DOHH2 (cell line): ENCODE results near the gene TADA1.

Experiments used
- EZH2phosphoT487 ChIP-seq: fragments of 200-600 bp; sonication (generic); IDR thresholded peaks from 2 replicates; pipeline ENCODE4 v1.6.1; 2017; ENCODE audit warnings: borderline replicate concordance, mild to moderate bottlenecking, antibody characterized with exemption, low read length, moderate library complexity, mixed read lengths
- TF ChIP-seq, protein P1 (sequence below): fragments of 200-600 bp; sonication (generic); IDR thresholded peaks from one replicate; pipeline ENCODE4 v1.5.1; 2014; ENCODE audit warnings: antibody characterized with exemption, mild to moderate bottlenecking, low read depth, low read length; ENCODE audit not compliant: poor library complexity, severe bottlenecking

DNA sequence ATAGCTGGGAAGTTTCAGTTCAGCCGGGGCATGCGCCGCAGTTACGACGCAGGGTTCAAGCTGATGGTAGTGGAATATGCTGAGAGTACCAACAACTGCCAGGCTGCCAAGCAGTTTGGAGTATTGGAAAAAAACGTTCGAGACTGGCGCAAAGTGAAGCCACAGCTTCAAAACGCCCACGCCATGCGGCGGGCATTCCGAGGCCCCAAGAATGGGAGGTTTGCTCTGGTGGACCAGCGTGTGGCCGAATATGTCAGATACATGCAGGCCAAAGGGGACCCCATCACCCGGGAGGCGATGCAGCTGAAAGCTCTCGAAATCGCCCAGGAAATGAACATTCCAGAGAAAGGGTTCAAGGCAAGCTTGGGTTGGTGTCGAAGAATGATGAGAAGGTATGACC is 26.9 kb downstream of the TADA1 start:
- TF ChIP-seq, protein P1, sequence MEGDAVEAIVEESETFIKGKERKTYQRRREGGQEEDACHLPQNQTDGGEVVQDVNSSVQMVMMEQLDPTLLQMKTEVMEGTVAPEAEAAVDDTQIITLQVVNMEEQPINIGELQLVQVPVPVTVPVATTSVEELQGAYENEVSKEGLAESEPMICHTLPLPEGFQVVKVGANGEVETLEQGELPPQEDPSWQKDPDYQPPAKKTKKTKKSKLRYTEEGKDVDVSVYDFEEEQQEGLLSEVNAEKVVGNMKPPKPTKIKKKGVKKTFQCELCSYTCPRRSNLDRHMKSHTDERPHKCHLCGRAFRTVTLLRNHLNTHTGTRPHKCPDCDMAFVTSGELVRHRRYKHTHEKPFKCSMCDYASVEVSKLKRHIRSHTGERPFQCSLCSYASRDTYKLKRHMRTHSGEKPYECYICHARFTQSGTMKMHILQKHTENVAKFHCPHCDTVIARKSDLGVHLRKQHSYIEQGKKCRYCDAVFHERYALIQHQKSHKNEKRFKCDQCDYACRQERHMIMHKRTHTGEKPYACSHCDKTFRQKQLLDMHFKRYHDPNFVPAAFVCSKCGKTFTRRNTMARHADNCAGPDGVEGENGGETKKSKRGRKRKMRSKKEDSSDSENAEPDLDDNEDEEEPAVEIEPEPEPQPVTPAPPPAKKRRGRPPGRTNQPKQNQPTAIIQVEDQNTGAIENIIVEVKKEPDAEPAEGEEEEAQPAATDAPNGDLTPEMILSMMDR = no peak
- TF ChIP-seq EZH2phosphoT487 = no peak
